HG03439 (cell line): ENCODE results near the gene AFMID.

Experiments used
- ATAC-seq: cut with Tn5 transposase; IDR thresholded peaks from one replicate; pipeline ENCODE4 v1.9.1; 2021; ENCODE audit warnings: mild to moderate bottlenecking, moderate library complexity; ENCODE audit not compliant: unreplicated experiment

AFMID gene

DNA sequence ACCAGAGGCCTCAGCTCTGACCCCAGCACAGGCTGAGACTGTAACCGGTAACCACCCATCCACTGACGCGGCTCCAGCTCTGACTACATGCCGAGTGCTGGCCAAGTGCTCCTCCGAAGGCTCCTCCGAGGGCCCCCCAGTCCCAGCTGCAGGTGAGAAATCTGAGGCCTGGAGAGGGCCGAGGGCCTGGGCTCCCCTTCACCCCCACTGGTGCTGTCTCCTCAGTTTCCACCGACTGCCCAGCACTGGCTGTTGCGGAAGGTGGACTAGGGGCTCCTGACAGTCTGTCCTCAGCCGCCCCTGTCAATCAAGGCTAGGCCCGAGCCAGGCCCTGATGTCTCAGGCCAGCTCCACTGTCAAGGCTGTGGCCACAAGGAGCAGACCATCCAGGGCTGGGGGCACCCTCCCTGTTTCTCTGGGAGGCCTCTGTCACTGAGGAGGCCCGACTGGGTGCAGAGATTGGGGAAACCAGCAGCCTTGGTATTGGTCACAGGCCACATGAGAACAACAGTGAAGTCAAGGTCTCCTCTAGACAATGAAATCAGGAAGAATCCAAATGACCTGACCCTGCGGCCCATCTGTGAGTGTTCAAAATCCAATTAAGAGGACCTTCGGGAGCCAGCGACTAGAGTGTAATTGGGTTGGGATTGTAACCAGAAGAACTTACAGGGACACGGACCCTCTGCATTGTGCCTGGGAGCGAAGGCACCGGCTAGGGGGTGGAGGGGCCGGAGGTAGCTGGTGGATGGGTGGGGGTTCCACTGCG, 49.4 kb downstream of the AFMID start:
- no peak for ATAC-seq

DNA sequence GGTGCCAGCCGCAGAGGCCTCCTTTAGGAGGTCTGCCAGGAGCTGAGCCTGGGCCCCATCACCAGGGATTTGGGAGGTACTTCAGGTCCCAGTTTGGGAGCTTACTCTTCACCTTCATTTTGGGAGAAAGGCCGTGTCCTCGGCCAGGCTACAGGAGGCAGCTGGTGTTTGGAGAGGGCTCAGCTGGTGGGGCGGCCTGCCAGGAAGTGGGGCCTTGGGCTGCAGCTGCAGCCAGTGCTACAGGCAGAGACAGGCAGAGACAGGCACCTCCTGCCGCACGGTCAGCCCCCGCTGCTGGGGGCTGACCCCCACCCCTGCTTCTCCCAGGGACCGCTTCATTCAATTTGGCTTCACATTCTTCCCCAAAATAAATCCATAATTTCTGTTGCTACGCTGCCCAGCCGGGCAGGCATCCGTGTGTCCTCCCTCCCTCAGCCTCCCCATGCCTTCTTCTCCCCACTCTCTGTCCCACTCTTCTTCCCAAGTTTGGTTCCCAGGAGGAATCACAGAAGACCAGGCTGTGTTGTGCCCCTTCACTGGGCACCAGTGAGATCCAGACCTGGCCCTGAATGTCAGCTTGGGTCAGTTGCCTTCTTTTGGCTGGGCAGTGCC, 50.3 kb downstream of the AFMID start:
- ATAC-seq = no peak

DNA sequence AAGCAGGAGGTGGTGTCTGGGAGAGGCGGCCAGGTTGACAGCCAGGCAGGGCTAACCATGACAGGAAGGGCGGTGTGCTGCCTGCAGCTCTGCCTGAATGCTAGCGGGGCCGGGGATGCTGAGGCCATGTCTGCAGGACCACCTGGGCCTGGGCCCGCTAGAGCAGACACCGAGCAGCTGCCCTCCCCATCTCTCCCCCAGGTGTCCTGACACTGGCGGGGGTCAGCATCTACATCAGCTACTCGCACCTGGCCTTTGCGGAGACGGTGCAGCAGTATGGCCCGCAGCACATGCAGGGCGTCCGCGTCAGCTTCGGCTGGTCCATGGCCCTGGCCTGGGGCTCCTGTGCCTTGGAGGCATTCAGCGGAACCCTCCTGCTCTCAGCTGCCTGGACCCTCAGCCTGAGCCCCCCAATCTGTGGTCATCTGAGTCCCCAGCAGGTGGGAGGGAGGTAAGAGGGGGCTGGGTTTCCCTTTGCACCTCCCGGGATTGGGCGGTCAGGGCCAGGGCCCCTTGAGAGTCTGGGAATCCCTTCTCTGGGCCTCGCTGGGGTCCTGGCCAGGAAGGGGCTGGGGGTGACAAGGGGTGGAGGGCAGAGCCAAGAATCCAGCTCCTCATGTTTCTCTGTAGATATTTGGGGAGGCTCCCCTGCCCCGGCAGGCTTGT, 51.8 kb downstream of the AFMID start:
- ATAC-seq = no peak

DNA sequence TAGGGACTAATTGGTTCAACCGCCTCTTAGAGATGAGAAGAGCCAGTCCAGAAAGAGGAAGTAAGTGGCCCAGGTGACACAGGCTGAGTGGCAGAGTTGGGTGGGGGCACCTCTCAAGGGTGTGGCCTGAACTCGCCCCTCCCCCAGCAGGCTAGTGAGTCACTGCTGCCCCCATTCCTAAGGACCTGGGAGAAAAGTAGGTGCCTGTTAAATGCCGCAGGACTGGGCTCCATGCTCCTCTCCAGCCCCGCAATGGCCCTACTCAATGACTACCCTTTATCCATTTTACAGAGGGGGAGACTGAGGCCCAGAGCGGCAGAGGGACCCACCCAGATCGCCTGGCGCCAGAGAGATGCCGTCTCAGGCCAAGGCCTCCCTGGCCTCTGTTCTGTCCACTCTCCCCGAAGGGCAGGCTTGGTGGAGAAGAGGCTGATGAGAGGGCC, 52.3 kb downstream of the AFMID start:
- ATAC-seq = no peak

DNA sequence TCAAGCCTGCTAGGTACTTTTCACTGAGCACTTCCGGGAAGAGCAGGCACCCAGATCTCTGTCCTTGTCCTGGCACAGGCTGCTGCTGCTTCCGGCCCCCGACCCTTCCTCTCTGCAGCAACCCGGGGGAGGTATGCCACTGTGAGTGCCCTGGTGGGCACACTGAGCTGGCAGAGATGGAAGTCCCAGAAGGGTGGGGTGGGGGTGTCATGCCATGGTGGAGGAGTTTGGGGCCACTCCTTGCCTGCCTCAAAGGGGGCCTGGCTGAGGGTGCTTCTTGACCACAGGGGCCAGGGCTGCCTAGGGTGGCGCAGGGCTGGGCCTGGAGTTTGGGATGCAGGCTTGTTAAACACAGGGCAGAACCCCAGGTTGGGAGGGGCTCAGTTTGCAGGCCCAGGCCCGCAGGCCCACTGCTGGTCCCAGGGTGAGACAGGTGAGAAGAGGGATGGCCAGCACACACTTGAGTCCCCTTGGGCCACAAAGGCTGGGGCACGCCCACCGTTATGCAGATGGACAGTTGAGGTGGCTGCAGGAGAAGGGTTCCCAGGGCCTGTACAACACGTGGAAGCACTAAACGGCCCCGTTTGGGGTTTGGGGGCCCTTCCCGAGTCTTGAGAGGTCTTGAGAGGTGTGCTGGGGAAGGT, 53.0 kb downstream of the AFMID start:
- no peak for ATAC-seq

DNA sequence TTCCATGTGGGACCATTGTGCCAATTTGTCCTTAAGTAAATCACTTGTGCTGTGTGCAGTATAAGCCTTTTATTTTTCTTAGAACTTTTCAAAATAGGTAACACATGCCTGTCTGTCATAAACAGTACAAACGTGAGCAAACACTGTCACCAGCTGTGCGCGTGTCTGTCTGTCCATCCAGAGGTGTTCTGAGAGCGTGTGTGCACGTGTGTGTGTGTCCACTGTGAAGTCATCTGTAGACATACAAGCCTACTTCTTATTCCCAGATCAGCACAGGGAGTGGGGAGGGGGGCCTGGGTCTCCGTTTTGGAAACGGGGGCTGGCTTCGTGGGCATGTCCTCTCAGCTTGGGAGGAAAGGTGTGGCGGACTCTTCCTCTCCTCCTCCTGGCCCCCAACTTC, 53.7 kb downstream of the AFMID start:
- no peak for ATAC-seq

DNA sequence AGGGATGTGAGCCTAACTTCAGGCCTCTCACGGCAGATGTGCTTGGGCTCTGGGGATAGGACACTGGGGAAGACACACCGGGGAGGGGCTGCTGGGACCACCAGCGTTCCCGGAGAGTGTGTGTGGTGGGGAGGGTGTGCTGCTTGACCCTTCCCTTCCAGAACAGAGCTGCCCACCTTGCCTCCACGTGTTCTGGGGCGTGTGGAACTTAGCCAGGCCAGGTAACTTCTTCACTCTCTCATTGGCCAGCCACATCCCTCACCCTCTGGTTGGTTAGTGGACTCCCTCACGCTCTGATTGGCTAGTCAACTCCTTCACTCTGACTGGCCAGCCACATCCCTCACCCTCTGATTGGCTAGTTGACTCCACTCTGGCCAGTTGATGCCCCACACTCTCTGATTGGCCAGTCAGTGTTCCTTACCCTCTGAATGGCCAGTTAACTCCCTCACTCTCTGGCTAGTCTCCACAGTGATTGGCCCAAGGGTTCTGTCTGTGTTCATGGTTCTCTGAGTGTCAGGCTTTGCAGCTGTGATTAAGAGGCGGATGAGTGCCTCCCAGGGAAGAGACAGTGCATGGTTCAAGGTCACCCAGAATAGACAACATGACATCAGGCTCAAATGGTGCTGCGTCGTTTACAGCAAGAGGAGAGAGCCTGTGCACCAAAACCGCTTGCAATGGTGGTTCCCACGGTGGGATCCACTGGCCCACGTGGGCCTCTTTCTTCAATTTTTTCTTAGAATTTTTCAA, 54.3 kb downstream of the AFMID start:
- no peak for ATAC-seq

DNA sequence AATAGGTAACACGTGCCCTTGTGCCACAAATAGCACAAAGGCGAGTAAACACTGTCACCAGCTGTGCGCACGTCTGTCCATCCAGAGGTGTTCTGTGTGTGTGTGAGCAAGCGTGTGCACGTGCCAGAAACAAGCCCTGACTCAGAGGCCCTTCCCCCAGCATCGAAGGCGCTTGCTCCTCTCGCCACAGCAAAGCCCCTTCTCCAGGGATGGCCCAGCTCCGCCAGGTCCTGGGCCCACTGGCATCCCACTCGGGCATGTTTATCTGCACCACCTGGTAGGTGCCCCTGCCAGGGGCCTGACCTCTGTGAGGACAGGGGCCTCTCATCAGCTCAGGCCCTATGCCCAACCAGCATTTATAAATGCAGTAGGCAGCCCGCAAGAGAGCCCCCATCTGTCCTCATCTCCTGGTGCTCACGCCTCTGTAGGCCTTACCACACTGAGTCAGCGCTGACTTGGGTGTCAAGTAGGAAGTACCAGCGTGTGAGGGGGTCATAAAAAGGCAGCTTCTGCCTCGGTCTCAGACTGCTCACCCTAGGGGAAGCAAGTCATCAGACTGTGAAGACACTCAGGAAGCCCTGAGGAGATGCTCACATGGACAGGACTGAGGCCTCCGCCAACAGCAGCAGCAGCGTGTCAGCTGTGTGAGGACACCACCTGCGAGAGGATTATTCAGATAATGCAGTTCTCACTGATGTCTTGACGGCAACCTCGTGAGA, 55.0 kb downstream of the AFMID start:
- ATAC-seq = no peak

DNA sequence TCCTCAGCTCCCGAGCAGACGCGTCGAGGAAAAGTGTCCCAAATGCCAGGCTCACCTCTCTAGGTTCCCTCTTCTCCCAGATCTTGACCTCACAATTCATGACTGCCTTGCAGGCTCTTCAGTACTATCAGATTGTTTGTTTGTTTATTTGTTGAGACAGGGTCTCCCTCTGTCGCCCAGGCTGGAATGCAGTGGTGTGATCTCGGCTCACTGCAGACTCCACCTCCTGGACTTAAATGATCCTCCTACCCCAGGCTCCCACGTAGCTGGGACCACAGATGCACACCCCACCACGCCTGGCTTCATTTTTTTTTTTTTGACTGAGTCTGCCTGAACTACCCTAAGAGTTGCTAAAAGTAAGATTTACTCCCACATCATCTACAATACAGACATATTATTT, 60.1 kb downstream of the AFMID start:
- ATAC-seq = no peak

DNA sequence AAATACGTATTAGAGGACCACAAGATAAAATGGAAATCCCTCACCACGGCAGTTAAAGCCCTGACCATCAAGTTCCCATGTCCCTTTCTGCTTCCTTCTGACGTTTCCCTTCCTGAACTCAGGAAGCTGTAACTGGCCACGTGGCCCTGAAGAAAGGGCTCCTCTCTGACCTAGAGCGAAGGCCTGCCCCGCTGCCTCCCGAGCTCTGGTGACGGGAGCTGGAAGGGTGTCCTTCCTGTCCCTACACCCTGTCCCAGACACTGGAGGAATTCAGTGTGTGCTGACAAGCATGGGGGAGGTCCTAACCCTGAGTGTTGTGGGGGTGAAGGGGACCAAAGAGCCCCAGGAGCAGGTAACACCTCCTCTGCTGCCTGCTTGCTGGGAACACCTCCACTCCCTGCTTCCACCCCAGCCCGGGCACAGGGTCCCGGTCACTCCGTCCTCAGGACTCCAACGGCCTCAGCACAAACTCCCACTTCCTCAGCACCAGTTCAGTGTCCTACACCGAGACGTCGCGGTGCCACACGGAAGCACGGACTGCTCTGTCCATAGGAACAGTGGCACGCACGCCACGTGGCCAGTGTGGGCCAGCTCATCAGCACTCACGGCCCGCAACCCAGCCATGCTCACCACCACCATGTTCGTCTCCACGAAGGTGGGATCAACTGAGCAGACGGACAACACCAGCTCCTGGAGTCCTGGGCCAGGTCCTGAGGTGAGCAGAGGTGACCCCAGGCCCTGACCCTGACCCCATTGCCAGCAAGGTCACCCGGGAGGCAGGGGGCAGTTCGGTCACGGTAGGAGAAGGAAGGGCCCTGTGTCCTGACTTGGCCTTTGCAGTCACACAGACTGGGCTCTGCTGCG, 61.1 kb downstream of the AFMID start:
- ATAC-seq = no peak

DNA sequence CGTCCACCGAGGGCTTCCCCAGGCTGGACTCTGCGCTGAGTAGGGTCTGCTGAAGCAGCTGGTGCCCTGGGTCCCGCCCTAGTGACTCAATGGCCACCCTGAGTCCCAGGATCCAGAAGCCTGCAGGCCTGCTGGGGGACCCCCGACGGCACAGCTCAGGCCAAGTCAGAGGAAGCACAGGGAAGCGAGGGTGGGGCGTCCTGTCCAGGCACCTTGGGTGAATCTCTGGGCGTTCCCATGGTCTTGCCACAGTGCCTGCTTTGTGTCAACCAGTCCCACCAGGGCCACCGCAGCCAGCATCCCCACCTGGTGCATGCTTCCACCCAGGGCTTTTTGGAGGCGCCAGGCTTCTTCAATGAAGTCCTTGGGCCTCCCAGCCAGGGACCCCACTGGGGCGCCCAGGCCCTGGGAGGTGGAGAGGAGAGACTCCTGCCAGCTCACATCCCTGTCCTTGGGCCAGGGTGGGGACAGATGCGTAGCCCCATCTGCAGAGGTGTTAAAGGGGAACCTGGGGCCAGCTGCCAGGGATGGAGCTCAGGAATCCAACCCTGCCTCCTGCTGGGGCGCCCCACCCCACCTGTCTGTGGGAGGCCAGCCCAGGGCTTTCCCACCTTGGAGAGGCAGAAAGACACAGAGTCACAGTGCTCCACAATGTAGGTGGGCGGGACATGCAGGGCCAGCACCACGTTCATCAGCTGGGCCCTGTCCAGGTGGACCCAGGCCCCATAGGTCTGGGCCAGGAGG, 62.1 kb downstream of the AFMID start:
- ATAC-seq = no peak

DNA sequence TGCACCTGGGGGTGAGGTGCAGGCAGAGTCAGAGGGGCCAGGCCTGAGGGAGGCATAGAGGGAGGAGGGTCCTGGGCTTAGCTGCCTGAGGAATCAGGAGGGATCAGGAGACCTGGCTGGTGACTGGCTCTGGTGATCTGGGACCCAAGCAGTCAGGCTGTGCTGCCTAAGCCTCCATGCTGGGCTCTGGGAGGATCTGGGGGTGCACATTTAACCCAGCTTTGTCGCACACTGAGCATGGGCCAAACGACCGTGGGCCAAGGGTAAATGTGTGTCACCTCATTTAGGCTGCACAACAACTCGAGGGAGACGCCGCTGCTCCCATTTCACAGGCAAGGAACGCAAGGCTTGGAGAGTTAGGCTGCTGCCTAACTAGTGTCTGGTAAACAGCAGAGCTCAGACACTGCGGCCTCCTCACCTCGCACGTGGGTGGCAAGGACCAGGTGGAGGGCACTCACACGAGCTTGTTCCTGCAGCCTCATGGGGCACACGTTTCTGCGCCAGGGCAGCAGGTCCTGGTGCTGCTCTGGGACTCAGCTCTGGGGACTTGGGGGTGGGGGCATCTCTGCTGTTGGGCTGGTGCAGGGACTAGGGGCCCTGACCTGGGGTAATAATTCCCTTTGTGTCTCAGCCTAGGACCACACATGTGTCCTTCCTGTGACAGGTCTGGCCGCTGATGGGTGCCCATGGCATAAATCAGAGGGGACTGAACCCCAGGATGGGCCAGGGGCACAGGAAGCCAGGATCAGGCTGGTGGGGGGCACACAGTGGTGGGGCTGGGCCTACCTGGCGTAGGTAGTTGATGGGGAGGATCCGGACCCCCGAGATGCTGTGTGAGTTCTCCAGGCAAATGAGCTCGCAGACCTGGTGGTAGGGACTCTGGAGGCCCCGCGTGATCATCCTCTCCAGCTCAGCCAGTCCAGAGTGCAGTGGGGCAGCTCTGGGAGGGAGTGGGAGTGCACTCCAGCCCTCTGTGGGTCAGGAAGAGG, 63.0 kb downstream of the AFMID start:
- ATAC-seq = no peak

DNA sequence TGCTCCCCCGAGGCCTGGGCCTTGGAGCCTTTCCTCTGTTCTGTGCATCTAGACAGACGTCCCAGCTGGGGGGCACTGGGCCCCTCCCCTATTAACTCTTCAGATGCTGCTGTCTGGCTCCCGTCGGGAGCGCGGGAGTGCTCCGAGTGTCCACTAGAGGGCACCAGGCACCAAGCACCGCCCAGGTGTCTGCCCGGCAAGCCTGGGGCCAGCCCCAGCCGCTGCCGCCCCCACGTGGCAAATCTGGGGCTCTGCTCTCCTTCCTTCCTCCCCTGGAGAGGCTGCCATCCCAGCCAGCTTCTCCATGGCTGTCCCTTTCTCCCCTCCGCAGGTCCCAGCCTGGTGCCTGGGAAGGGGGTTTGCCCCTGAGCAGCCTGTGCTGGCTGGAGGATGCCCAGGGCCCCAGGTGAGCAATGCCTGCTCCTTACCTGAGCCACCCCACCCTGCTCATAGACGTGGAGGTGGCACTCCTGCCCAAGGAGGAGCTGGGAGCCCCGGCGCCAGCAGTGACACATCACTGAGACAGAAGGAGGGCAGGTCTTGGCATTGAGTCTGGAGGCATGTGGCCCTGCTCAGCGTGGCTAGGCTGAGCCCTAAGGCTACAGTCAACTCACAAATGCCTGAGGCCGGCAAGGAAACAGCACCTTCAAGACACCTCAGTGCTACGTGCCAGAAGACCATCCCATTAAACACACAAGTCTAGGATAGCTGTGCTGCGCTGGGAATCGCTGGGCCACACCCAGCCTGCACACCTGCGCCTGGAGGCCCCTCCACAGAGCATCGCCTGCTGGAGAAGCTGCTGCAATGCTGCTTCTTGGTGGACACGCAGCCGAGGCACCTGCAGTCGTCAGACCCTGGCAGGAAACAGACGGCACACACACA, 64.0 kb downstream of the AFMID start:
- ATAC-seq = no peak

DNA sequence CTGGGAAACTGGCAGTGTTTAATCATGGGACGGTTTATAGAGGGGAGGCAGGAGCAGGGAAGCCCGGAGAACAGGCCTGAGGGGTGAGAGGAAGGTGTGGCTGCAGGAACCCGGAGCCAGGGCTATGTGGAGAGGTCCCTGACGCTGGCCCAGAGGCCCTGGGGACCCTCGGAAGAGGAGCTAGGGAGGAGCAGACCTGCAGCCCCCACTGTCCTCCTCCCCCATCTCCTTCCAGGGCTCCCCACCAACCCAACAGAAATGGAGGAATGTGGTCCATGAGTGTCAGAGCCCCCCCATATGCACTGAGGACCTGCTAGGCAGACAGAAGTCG, 64.6 kb downstream of the AFMID start:
- no peak for ATAC-seq

DNA sequence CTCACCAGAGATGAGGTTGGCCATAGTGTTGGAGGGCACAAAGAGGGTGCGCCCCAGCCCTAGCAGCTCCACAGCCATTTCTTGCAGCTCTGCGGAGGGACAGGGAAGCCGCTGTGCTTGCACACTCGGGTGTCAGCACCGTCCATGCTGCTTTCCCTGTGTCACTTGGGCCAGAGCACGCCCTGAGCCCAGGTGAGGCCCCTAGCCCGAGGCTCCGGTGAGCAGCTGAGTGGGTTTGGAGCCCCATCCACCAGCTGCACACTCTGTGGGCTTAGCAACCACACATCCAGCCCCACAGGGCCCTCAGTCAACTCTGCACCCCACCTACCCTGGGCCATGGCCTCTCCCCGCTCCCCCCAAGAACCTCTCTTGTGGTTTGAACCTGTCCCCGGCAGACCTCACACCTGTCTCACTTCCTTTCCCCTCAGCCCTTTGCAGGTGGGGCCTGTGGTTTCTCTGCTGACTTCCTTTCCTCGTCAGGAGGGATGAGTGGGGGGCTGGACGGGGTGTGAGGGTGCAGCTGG, 65.0 kb downstream of the AFMID start:
- no peak for ATAC-seq
